Measurements from ENCODE around the gene DPF3. TPM values are rescaled to one million over a fixed set of nuclear protein-coding genes. Genes with fewer than 3 reads are reported as not detected.

The DPF3 gene
- total and polyA plus RNA-seq, 9 of the 15 experiments (the other 6 are each of a cell fraction or from before 2014, with no cell fraction given) = 0.21 to 4.9 (median 1.2) TPM

GRCh38 chr14:72869407-72870329 is 24.2 kb downstream of the DPF3 start (continued):
- TF ChIP-seq TRIM28 (IDR thresholded peaks at IDR 0.05) (no peak), ZNF644 (tag; IDR thresholded peaks at IDR 0.05; ENCODE audit: low read depth) (no peak), PURB (CRISPR knock-in tag; IDR thresholded peaks at IDR 0.05; ENCODE audit: low read depth) (no peak), TGIF2 (CRISPR knock-in tag; IDR thresholded peaks at IDR 0.05) (no peak), RBM25 (IDR thresholded peaks at IDR 0.05; ENCODE audit: low read depth, low read length, severe bottlenecking) (no peak), XRCC5 (IDR thresholded peaks at IDR 0.05; ENCODE audit: low read depth, low read length) (no peak), PREB (CRISPR knock-in tag; IDR thresholded peaks at IDR 0.05) (no peak), EZH2 (IDR thresholded peaks at IDR 0.05; ENCODE audit: borderline replicate concordance, low read depth, low read length) (no peak)

DNA sequence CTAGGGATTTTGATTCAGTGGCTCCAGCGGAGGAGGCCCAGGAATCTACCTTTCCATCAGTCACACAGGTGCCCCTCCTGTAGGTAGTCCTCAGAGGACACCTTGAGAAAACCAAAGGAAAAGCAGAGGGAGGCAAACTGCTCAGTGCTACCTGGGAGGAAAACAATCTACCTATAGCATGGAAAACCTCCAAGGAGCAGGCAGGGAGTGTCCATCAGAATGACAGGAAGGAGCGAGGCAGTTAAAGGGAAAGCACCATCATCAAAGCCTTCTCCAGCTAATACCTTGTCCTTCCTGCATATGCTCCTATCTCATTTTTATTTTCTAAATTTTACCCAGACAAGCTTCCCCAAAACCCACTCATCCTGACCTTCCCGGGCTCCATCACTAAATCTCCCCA is 25.4 kb downstream of the DPF3 start:
- Histone ChIP-seq H3K4me1 (replicated peaks in 1 of 2; ENCODE audit: control insufficient read depth in 2 of 2, insufficient read depth in 2 of 2, low read length in 2 of 2) (peaks cover 4 to 13% of the 10 kb centered on the region in 2 experiments; a peak in 3 of 5 replicates), H3K9me1 (ENCODE audit: control insufficient read depth, insufficient read depth, low read length) (no peaks in the 10 kb centered on the region), H3K9ac (ENCODE audit: insufficient read depth in 1 of 2, low read depth in 2 of 2, low read length in 2 of 2) (no peak overlapping the region), H2AFZ (ENCODE audit: low read depth, low read length) (no peak overlapping the region), H3K36me3 (ENCODE audit: control insufficient read depth, insufficient read depth, low read length) (no peaks in the 10 kb centered on the region), H3K9me3 (replicated peaks; ENCODE audit: control insufficient read depth, insufficient read depth, low read depth, low read length) (no peaks in the 10 kb centered on the region), H3K4me2 (ENCODE audit: insufficient read depth, low read length) (no peak overlapping the region), H3K27me3 (ENCODE audit: control insufficient read depth in 2 of 2, insufficient read depth in 2 of 2, low read length in 2 of 2) (no peaks in the 10 kb centered on the region), H4K20me1 (replicated peaks; ENCODE audit: control insufficient read depth, insufficient read depth, low read length) (no peaks in the 10 kb centered on the region), H3K27ac (ENCODE audit: extremely low read depth, low read depth, low read length) (no peak overlapping the region), H3K79me2 (ENCODE audit: control insufficient read depth, insufficient read depth, low read length) (peaks cover 2% of the 10 kb centered on the region; the same call in 1 of the 3 replicates), H3K4me3 (no peak overlapping the region)
- CTCF ChIA-PET (ENCODE audit: low intra/inter-chr PET ratio) = no interaction called here
- 39% methylated on average over 2 of the region's 3 CpGs for WGBS (ENCODE audit: insufficient coverage, low coverage, missing lambda C conversion rate)
- no TSS peak for BruUV-seq (replicated peaks)
- POLR2A ChIA-PET = interaction anchor here (0.6 kb wide), 1 partner anchor 20 kb away, joined by 3 read pairs; no protein-coding TSS in a partner anchor
- ATAC-seq (no peak), DNase-seq (ENCODE audit: extremely low read depth in 1 of 4, low spot score in 3 of 4) (no peak), FAIRE-seq (no peak)
- intact Hi-C loops (cut with micrococcal nuclease) (no loop called here), in situ Hi-C loops (cut with MboI) (no loop called here)
- TF ChIP-seq, protein P1, sequence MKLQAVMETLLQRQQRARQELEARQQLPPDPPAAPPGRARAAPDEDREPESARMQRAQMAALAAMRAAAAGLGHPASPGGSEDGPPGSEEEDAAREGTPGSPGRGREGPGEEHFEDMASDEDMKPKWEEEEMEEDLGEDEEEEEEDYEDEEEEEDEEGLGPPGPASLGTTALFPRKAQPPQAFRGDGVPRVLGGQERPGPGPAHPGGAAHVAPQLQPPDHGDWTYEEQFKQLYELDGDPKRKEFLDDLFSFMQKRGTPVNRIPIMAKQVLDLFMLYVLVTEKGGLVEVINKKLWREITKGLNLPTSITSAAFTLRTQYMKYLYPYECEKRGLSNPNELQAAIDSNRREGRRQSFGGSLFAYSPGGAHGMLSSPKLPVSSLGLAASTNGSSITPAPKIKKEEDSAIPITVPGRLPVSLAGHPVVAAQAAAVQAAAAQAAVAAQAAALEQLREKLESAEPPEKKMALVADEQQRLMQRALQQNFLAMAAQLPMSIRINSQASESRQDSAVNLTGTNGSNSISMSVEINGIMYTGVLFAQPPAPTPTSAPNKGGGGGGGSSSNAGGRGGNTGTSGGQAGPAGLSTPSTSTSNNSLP (IDR thresholded peaks at IDR 0.05; ENCODE audit: borderline replicate concordance, low read depth, low read length) = no peak
- TF ChIP-seq, protein P2, sequence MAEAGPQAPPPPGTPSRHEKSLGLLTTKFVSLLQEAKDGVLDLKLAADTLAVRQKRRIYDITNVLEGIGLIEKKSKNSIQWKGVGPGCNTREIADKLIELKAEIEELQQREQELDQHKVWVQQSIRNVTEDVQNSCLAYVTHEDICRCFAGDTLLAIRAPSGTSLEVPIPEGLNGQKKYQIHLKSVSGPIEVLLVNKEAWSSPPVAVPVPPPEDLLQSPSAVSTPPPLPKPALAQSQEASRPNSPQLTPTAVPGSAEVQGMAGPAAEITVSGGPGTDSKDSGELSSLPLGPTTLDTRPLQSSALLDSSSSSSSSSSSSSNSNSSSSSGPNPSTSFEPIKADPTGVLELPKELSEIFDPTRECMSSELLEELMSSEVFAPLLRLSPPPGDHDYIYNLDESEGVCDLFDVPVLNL (CRISPR knock-in tag; IDR thresholded peaks at IDR 0.05; ENCODE audit: low read depth) = no peak
- TF ChIP-seq MCM5 (IDR thresholded peaks at IDR 0.05; ENCODE audit: low read depth) = no peak
- TF ChIP-seq FOXA1 (IDR thresholded peaks at IDR 0.05; ENCODE audit: borderline replicate concordance) = no peak
- TF ChIP-seq DACH1 (IDR thresholded peaks at IDR 0.05; ENCODE audit: partially characterized antibody) = no peak
- no peak for TF ChIP-seq U2AF1 (optimal IDR thresholded peaks at IDR 0.05; ENCODE audit: low read depth, low read length)
- TF ChIP-seq SUPT5H (IDR thresholded peaks at IDR 0.05) = no peak
- TF ChIP-seq ESRRA (IDR thresholded peaks at IDR 0.05; ENCODE audit: borderline replicate concordance, low read depth) = no peak

Measured in K562 (cell line).